Fibroblast of pulmonary artery (primary cell): ENCODE results near the gene KRT81.

Experiments
- DNase-seq: peaks from one replicate; pipeline ENCODE4 v3.0.0-alpha.2; 2010; ENCODE audit warnings: low read depth
- H3K4me3 ChIP-seq: replicated peaks from 2 replicates; pipeline ENCODE4 v1.5.1; 2011; ENCODE audit warnings: low read depth, mild to moderate bottlenecking, control low read depth, low read length, moderate library complexity
- CTCF ChIP-seq: IDR thresholded peaks from 2 replicates; pipeline ENCODE4 v1.5.1; 2011; ENCODE audit warnings: mild to moderate bottlenecking, control low read depth, low read length, inconsistent platforms; ENCODE audit errors: missing control alignments

The KRT81 gene

GRCh38 chr12:52285851-52286530, 5.3 kb downstream of the KRT81 start:
- no peak overlapping the region for H3K4me3 ChIP-seq
- no peak for TF ChIP-seq CTCF
- DNase-seq = no peak

GRCh38 chr12:52285172-52285745, 6.1 kb downstream of the KRT81 start:
- TF ChIP-seq CTCF = no peak
- no peak for DNase-seq
- no peak overlapping the region for H3K4me3 ChIP-seq

- DNase-seq = no peak
- no peak for TF ChIP-seq CTCF
- H3K4me3 ChIP-seq = no peak overlapping the region
Measured at GRCh38 chr12:52284562-52285171, 6.7 kb downstream of the KRT81 start.

GRCh38 chr12:52280796-52281560, 10.4 kb downstream of the KRT81 start:
- no peak overlapping the region for H3K4me3 ChIP-seq
- no peak for TF ChIP-seq CTCF
- peak; percentile 98 for DNase-seq

- no peak overlapping the region for H3K4me3 ChIP-seq
- no peak for TF ChIP-seq CTCF
- peak; percentile 97 for DNase-seq
Measured at GRCh38 chr12:52280319-52280795, 11.0 kb downstream of the KRT81 start.

GRCh38 chr12:52279422-52280318, 11.7 kb downstream of the KRT81 start:
- DNase-seq = peak; percentile 12
- TF ChIP-seq CTCF = no peak
- no peak overlapping the region for H3K4me3 ChIP-seq
